Measurements from ENCODE around the gene TMEM201. TPM values are rescaled to one million over a fixed set of nuclear protein-coding genes. Genes with fewer than 3 reads are reported as not detected.
A peak's percentile ranks its signal among the peaks of the same experiment; 100 is the strongest.

TMEM201 gene
- polyA plus RNA-seq, 1 of the 3 experiments (the other 2 are of a cell fraction), result 8.2 TPM

DNA sequence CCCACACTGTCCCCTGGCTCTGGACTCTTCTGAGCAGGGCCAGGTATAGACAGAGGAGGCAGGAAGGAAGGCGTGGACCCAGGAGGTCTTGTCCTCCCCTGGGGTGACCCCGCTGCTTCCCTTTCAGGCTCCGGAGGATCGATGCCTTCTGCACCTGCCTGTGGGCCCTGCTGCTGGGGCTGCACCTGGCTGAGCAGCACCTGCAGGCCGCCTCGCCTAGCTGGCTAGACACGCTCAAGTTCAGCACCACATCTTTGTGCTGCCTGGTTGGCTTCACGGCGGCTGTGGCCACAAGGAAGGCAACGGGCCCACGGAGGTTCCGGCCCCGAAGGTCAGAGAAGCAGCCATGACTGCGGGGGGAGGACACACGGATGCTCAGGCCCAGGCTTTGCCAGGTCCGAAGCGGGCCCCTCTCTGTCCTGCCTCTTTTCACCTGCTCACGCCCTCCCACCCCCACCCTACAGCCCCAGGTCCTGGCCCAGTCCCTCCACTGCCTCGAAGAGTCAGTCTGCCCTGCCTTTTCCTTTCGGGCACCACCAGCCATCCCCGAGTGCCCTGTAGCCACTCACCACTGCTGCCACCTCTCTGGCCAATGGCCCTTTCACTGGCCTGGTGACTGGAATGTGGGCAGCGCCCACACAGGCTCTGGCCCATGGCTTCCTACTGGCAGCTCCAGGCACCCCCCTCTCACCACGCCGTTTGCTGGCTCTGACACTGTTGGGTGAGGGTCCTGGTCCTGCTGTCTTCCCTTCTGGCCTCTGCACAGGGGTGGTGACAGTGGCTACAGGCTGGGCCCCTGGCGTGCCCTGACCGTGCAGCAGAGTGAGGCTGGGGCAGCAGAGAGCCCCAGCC, 13.5 kb downstream of the TMEM201 start:
- Histone ChIP-seq H3K27ac (ENCODE audit: low read depth in 2 of 2, low read length in 1 of 2) (no peak overlapping the region; a peak in 1 of 4 replicates), H3K4me1 (ENCODE audit: control insufficient read depth in 1 of 2, insufficient read depth in 2 of 2, low read depth in 1 of 2, low read length in 1 of 2) (peaks cover 0 to 45% of the 10 kb centered on the region in 2 experiments; a peak in 2 of 4 replicates), H3F3A (replicated peaks; ENCODE audit: insufficient read depth) (no peaks in the 10 kb centered on the region), H3K4me2 (no peak overlapping the region), H3K79me2 (ENCODE audit: insufficient read depth) (no peaks in the 10 kb centered on the region), H2AFZ (ENCODE audit: low read depth) (no peak overlapping the region), H3K4me3 (ENCODE audit: low read depth in 2 of 2, low read length in 1 of 2) (no peak overlapping the region), H3K9ac (no peak overlapping the region), H3K9me2 (no peaks in the 10 kb centered on the region), H3K9me3 (no peaks in the 10 kb centered on the region), H3K27me3 (ENCODE audit: insufficient read depth) (no peaks in the 10 kb centered on the region), H4K20me1 (ENCODE audit: insufficient read depth) (no peaks in the 10 kb centered on the region), H3K36me3 (replicated peaks in 1 of 2; ENCODE audit: control insufficient read depth in 1 of 2, insufficient read depth in 2 of 2, low read length in 1 of 2) (peaks cover 0 to 45% of the 10 kb centered on the region in 2 experiments)
- DNase-seq, result no peak
- ChIA-PET CTCF (interaction anchor here (1.6 to 3.4 kb wide), 3 partner anchors 10 to 111 kb away, joined by 6 to 51 read pairs (median 7); partner anchors contain the start of gene TMEM201), POLR2A (no interaction called here)
- WGBS (ENCODE audit: low lambda C conversion rate), result 100% methylated on average over 9 of the region's 26 CpGs
- TF ChIP-seq, protein P1, sequence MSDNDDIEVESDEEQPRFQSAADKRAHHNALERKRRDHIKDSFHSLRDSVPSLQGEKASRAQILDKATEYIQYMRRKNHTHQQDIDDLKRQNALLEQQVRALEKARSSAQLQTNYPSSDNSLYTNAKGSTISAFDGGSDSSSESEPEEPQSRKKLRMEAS (IDR thresholded peaks at IDR 0.05; ENCODE audit: low read depth), result no peak
- no peak for TF ChIP-seq RCOR1 (IDR thresholded peaks at IDR 0.05; ENCODE audit: low read length)
- TF ChIP-seq SIN3A (IDR thresholded peaks at IDR 0.05; ENCODE audit: borderline replicate concordance, low read depth, low read length), result no peak
- TF ChIP-seq TCF12 (IDR thresholded peaks at IDR 0.05), result no peak
- TF ChIP-seq, protein P2, sequence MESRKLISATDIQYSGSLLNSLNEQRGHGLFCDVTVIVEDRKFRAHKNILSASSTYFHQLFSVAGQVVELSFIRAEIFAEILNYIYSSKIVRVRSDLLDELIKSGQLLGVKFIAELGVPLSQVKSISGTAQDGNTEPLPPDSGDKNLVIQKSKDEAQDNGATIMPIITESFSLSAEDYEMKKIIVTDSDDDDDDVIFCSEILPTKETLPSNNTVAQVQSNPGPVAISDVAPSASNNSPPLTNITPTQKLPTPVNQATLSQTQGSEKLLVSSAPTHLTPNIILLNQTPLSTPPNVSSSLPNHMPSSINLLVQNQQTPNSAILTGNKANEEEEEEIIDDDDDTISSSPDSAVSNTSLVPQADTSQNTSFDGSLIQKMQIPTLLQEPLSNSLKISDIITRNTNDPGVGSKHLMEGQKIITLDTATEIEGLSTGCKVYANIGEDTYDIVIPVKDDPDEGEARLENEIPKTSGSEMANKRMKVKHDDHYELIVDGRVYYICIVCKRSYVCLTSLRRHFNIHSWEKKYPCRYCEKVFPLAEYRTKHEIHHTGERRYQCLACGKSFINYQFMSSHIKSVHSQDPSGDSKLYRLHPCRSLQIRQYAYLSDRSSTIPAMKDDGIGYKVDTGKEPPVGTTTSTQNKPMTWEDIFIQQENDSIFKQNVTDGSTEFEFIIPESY (IDR thresholded peaks at IDR 0.05; ENCODE audit: borderline replicate concordance, low read depth), result no peak

DNA sequence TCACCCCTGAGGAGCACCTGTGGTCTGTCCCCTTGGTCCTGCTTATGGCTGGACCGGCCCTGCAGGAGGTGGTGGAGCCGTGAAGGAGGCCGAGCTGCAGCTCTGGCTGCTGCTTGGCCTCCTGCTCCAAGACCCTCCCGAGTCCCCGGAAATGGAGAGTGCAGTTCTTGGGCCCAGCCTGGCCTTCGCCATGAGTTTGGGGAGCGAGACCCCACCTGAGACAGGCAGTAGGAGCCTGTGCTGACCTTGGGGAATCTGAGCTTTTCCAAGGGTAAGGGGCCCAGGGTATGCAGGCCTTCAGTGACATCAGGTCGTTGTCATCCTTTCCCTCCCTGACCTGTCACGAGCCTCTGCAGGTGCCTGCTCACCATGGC, 14.1 kb downstream of the TMEM201 start:
- Histone ChIP-seq H3K4me3 (ENCODE audit: low read depth in 2 of 2, low read length in 1 of 2) (no peak overlapping the region), H3K9me2 (no peaks in the 10 kb centered on the region), H3F3A (replicated peaks; ENCODE audit: insufficient read depth) (no peaks in the 10 kb centered on the region), H3K36me3 (replicated peaks in 1 of 2; ENCODE audit: control insufficient read depth in 1 of 2, insufficient read depth in 2 of 2, low read length in 1 of 2) (peaks cover 0 to 39% of the 10 kb centered on the region in 2 experiments), H3K27ac (ENCODE audit: low read depth in 2 of 2, low read length in 1 of 2) (peak overlapping the region in 1 of 2 experiments; percentile 94; a peak in 1 of 4 replicates), H4K20me1 (ENCODE audit: insufficient read depth) (no peaks in the 10 kb centered on the region), H3K9me3 (no peaks in the 10 kb centered on the region), H3K4me1 (ENCODE audit: control insufficient read depth in 1 of 2, insufficient read depth in 2 of 2, low read depth in 1 of 2, low read length in 1 of 2) (peaks cover 0 to 48% of the 10 kb centered on the region in 2 experiments; a peak in 2 of 4 replicates), H3K27me3 (ENCODE audit: insufficient read depth) (no peaks in the 10 kb centered on the region), H2AFZ (ENCODE audit: low read depth) (no peak overlapping the region), H3K9ac (no peak overlapping the region), H3K79me2 (ENCODE audit: insufficient read depth) (no peaks in the 10 kb centered on the region), H3K4me2 (no peak overlapping the region)
- TF ChIP-seq MEF2A (IDR thresholded peaks at IDR 0.05; ENCODE audit: borderline replicate concordance, low read depth) (no peak), NRF1 (IDR thresholded peaks at IDR 0.05; ENCODE audit: low read depth, low read length) (no peak), TCF12 (IDR thresholded peaks at IDR 0.05) (no peak)
- TF ChIP-seq, protein P3, sequence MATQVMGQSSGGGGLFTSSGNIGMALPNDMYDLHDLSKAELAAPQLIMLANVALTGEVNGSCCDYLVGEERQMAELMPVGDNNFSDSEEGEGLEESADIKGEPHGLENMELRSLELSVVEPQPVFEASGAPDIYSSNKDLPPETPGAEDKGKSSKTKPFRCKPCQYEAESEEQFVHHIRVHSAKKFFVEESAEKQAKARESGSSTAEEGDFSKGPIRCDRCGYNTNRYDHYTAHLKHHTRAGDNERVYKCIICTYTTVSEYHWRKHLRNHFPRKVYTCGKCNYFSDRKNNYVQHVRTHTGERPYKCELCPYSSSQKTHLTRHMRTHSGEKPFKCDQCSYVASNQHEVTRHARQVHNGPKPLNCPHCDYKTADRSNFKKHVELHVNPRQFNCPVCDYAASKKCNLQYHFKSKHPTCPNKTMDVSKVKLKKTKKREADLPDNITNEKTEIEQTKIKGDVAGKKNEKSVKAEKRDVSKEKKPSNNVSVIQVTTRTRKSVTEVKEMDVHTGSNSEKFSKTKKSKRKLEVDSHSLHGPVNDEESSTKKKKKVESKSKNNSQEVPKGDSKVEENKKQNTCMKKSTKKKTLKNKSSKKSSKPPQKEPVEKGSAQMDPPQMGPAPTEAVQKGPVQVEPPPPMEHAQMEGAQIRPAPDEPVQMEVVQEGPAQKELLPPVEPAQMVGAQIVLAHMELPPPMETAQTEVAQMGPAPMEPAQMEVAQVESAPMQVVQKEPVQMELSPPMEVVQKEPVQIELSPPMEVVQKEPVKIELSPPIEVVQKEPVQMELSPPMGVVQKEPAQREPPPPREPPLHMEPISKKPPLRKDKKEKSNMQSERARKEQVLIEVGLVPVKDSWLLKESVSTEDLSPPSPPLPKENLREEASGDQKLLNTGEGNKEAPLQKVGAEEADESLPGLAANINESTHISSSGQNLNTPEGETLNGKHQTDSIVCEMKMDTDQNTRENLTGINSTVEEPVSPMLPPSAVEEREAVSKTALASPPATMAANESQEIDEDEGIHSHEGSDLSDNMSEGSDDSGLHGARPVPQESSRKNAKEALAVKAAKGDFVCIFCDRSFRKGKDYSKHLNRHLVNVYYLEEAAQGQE (IDR thresholded peaks at IDR 0.05; ENCODE audit: low read depth, low read length), result no peak
- TF ChIP-seq, protein P4, sequence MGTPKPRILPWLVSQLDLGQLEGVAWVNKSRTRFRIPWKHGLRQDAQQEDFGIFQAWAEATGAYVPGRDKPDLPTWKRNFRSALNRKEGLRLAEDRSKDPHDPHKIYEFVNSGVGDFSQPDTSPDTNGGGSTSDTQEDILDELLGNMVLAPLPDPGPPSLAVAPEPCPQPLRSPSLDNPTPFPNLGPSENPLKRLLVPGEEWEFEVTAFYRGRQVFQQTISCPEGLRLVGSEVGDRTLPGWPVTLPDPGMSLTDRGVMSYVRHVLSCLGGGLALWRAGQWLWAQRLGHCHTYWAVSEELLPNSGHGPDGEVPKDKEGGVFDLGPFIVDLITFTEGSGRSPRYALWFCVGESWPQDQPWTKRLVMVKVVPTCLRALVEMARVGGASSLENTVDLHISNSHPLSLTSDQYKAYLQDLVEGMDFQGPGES (IDR thresholded peaks at IDR 0.05; ENCODE audit: low read depth, low read length), result no peak
- 100% methylated on average over 1 of the region's 9 CpGs for WGBS (ENCODE audit: low lambda C conversion rate)
- ChIA-PET POLR2A (interaction anchor here (1.0 kb wide), 1 partner anchor 9 kb away, joined by 4 read pairs; no protein-coding TSS in a partner anchor), CTCF (interaction anchor here (0.7 to 3.4 kb wide), 6 partner anchors 10 to 288 kb away, joined by 3 to 51 read pairs (median 8); partner anchors contain the start of gene TMEM201)
- no peak for DNase-seq

Data from SK-N-SH (cell line).